CD14-positive monocyte (primary cell): ENCODE measurements around the gene FNDC5. TPM values are rescaled to one million over a fixed set of nuclear protein-coding genes. Genes with fewer than 3 reads are reported as not detected.

ENCODE experiments used
- DNase-seq, 3 donors: peaks; one replicate each; pipeline ENCODE4 v3.0.0-alpha.2; 2011 to 2022
- H2AFZ ChIP-seq: 2 replicates; pipeline ENCODE4 v1.6.0; 2012; ENCODE audit warnings: mild to moderate bottlenecking, low read depth, low read length, inconsistent platforms; ENCODE audit not compliant: insufficient read depth, poor library complexity, severe bottlenecking
- H3K27ac ChIP-seq, 2 donors: 1 replicate in 1 of 2; 2 replicates in 1 of 2; pipeline ENCODE4 v1.5.1; 2012 to 2013; ENCODE audit warnings: low read length in 2 of 2, control low read depth in 1 of 2, inconsistent platforms in 1 of 2, low read depth in 1 of 2, mild to moderate bottlenecking in 1 of 2
- H3K27me3 ChIP-seq, 2 donors: one replicate each; pipeline versions ENCODE4 v1.6.0 to v1.6.1; 2011 to 2013; ENCODE audit warnings: low read length in 2 of 2; ENCODE audit not compliant: control insufficient read depth in 2 of 2, insufficient read depth in 2 of 2
- H3K36me3 ChIP-seq, 2 donors: replicated peaks in 1 of 2; 1 replicate in 1 of 2; 2 replicates in 1 of 2; pipeline versions ENCODE4 v1.5.1 to v1.6.1; 2012 to 2013; ENCODE audit warnings: low read length in 2 of 2, control low read depth in 1 of 2, inconsistent platforms in 1 of 2, mild to moderate bottlenecking in 1 of 2; ENCODE audit not compliant: insufficient read depth in 2 of 2, control insufficient read depth in 1 of 2
- H3K4me1 ChIP-seq, 2 donors: 1 replicate in 1 of 2; 2 replicates in 1 of 2; pipeline versions ENCODE4 v1.5.1 to v1.6.1; 2012 to 2013; ENCODE audit warnings: low read length in 2 of 2, control low read depth in 1 of 2, inconsistent platforms in 1 of 2, mild to moderate bottlenecking in 1 of 2, moderate library complexity in 1 of 2; ENCODE audit not compliant: insufficient read depth in 2 of 2, control insufficient read depth in 1 of 2
- H3K4me2 ChIP-seq: replicated peaks from 2 replicates; pipeline ENCODE3; 2012; ENCODE audit warnings: low read length, moderate library complexity, mild to moderate bottlenecking; ENCODE audit not compliant: poor library complexity, severe bottlenecking; ENCODE audit errors: extremely low read depth
- H3K4me3 ChIP-seq, 3 experiments: fragments of 200-600 bp in 1 of 3; sonication (generic) in 1 of 3; replicated peaks in 1 of 3; 1 replicate in 2 of 3; 2 replicates in 1 of 3; pipeline ENCODE4 v1.5.1; 2011 to 2013; ENCODE audit warnings: low read length in 3 of 3, mild to moderate bottlenecking in 3 of 3, control low read depth in 2 of 3, low read depth in 2 of 3, inconsistent platforms in 1 of 3, moderate library complexity in 1 of 3
- H3K79me2 ChIP-seq: 2 replicates; pipeline ENCODE4 v1.6.0; 2012; ENCODE audit warnings: mild to moderate bottlenecking, control low read depth, inconsistent platforms, low read length, moderate library complexity; ENCODE audit not compliant: insufficient read depth
- H3K9ac ChIP-seq: 2 replicates; pipeline ENCODE4 v1.6.0; 2017; ENCODE audit warnings: low read length, mild to moderate bottlenecking; ENCODE audit not compliant: insufficient read depth, poor library complexity, severe bottlenecking
- H3K9me3 ChIP-seq, 2 donors: replicated peaks in 1 of 2; 1 replicate in 1 of 2; 2 replicates in 1 of 2; pipeline versions ENCODE4 v1.5.1 to v1.6.1; 2012 to 2013; ENCODE audit warnings: low read length in 2 of 2, control low read depth in 1 of 2; ENCODE audit not compliant: control insufficient read depth in 1 of 2, insufficient read depth in 1 of 2
- H4K20me1 ChIP-seq: 2 replicates; pipeline ENCODE4 v1.6.0; 2012; ENCODE audit warnings: mild to moderate bottlenecking, low read length, control low read depth, moderate library complexity; ENCODE audit not compliant: insufficient read depth
- H3K27ac Mint-ChIP-seq, 7 donors: one replicate each; pipeline ENCODE4 v1.8.0; 2020; ENCODE audit warnings: mild to moderate bottlenecking in 7 of 7, mixed read lengths in 7 of 7, moderate library complexity in 6 of 7, inconsistent platforms in 2 of 7
- H3K27me3 Mint-ChIP-seq, 3 donors: one replicate each; pipeline ENCODE4 v1.8.0; 2021 to 2022; ENCODE audit warnings: low read depth in 3 of 3, mild to moderate bottlenecking in 3 of 3, mixed read lengths in 3 of 3, moderate library complexity in 3 of 3, inconsistent platforms in 1 of 3
- H3K36me3 Mint-ChIP-seq, 2 donors: one replicate each; pipeline ENCODE4 v1.8.0; 2020; ENCODE audit warnings: mixed read lengths in 2 of 2, inconsistent platforms in 1 of 2, mild to moderate bottlenecking in 1 of 2
- H3K4me1 Mint-ChIP-seq: one replicate; pipeline ENCODE4 v1.8.0; 2020; ENCODE audit warnings: mild to moderate bottlenecking, mixed read lengths
- H3K4me3 Mint-ChIP-seq, 2 donors: one replicate each; pipeline ENCODE4 v1.8.0; 2020; ENCODE audit warnings: mild to moderate bottlenecking in 2 of 2, mixed read lengths in 2 of 2, moderate library complexity in 1 of 2
- H3K9me3 Mint-ChIP-seq, 7 donors: one replicate each; pipeline ENCODE4 v1.8.0; 2020 to 2022; ENCODE audit warnings: mixed read lengths in 7 of 7, mild to moderate bottlenecking in 6 of 7, moderate library complexity in 6 of 7, inconsistent platforms in 2 of 7
- WGBS: methylation state at CpG from one replicate; pipeline ENCODE4 v1.1.5; 2013; ENCODE audit warnings: missing lambda C conversion rate; ENCODE audit not compliant: insufficient coverage; 5-methylcytosine and 5-hydroxymethylcytosine counted together
- intact Hi-C, 2 donors: fragments of 100-400 bp; cut with micrococcal nuclease; formaldehyde crosslinking; loops; one replicate each; pipeline versions ENCODE4 v1.15.0 to v1.15.1; 2023
- polyA plus RNA-seq, 3 donors: library from polyadenylated mRNA; depleted of rRNA in 1 of 3; unstranded in 2 of 3; stranded (reverse) in 1 of 3; fragments of 300-500 nt in 2 of 3; fragments of >200 nt in 1 of 3; fragmentation: Illumina TruSeq in 2 of 3; gene quantifications; 1 replicate in 2 of 3; 2 replicates in 1 of 3; pipeline ENCODE4 v1.2.3, GENCODE V29; 2012 to 2021
- TF ChIP-seq, protein P1 (sequence below): fragments of 200-600 bp; IDR thresholded peaks from one replicate; pipeline ENCODE4 v1.8.0; 2022; ENCODE audit warnings: antibody characterized with exemption, mild to moderate bottlenecking

Gene FNDC5
- polyA plus RNA-seq, 3 donors = not detected

- Histone ChIP-seq H3K27me3 (peaks cover 46 to 71% of the 10 kb centered on the region in 2 donors), H3K9me3 (peaks cover 4 to 15% of the 10 kb centered on the region in 2 donors), H3K79me2 (no peaks in the 10 kb centered on the region), H3K36me3 (no peaks in the 10 kb centered on the region), H3K4me3 (no peak overlapping the region), H3K9ac (no peak overlapping the region), H2AFZ (no peak overlapping the region), H3K4me2 (no peak overlapping the region), H3K4me1 (peaks cover 4 to 16% of the 10 kb centered on the region in 2 donors), H4K20me1 (no peaks in the 10 kb centered on the region), H3K27ac (no peak overlapping the region)
- intact Hi-C loops = no loop called here
- H3K27ac Mint-ChIP-seq = no peak overlapping the region
- H3K4me3 Mint-ChIP-seq = no peak overlapping the region
- TF ChIP-seq, protein P1, sequence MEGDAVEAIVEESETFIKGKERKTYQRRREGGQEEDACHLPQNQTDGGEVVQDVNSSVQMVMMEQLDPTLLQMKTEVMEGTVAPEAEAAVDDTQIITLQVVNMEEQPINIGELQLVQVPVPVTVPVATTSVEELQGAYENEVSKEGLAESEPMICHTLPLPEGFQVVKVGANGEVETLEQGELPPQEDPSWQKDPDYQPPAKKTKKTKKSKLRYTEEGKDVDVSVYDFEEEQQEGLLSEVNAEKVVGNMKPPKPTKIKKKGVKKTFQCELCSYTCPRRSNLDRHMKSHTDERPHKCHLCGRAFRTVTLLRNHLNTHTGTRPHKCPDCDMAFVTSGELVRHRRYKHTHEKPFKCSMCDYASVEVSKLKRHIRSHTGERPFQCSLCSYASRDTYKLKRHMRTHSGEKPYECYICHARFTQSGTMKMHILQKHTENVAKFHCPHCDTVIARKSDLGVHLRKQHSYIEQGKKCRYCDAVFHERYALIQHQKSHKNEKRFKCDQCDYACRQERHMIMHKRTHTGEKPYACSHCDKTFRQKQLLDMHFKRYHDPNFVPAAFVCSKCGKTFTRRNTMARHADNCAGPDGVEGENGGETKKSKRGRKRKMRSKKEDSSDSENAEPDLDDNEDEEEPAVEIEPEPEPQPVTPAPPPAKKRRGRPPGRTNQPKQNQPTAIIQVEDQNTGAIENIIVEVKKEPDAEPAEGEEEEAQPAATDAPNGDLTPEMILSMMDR = no peak
- no peak for DNase-seq
- peaks cover 0 to 7% of the 10 kb centered on the region in 2 donors for H3K36me3 Mint-ChIP-seq
- WGBS = 89% methylated on average over 5 of the region's 5 CpGs
- peaks cover 70 to 96% (median 75%) of the 10 kb centered on the region in 3 donors for H3K27me3 Mint-ChIP-seq
- peaks cover 4 to 17% (median 12%) of the 10 kb centered on the region in 7 donors for H3K9me3 Mint-ChIP-seq
- peaks cover 18% of the 10 kb centered on the region for H3K4me1 Mint-ChIP-seq
Measured at GRCh38 chr1:32896451-32896850, 25.7 kb upstream of the FNDC5 start.

DNA sequence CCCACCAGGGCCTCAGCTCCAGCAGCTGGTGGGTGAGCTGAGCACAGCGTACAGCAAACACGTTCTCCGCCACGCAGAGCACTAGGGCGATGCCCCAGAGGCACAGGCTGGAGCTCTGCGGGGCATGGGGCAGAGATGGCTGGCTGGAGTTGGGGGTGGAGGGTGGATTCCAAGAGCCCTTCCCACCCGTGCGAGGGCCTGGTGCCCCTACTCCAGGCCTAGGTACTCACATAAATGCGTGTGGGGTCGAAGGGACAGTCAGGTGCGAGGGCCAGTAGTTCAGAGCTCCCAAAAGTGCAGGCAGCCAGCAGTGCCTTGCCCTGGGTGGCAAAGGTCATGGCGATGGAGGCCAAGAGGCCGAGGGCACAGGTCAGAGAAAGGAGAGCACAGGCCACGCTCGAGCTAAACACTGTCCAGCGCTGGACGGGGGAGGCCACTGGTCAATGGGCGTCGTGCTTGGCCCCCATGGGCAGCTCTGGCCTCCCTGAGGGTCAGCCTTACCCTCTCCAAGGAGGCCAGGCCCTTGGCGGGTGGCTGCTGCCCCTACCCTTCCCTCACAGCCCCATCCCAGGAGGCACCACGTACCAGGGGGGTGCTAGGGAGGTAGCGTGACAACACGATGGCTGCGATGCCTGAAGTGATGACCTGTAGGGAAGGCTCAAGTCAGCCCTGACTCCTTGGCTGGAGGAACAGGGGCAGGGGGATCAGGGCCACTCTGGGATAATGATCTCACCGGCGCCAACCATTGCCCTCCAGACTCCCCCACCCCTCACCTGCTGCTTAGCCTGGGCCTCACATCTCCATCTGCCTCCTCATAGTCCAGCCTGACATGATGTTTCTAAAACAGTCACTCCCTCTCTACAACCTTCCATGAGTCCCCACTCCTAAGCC, 24.9 kb upstream of the FNDC5 start:
- H3K27ac Mint-ChIP-seq = peak overlapping the region in 1 of 7 donors; percentile 30
- no peak for DNase-seq
- Histone ChIP-seq H3K27ac (no peak overlapping the region), H3K27me3 (peaks cover 44 to 74% of the 10 kb centered on the region in 2 donors), H3K79me2 (no peaks in the 10 kb centered on the region), H3K9me3 (peaks cover 4 to 11% of the 10 kb centered on the region in 2 donors), H3K4me2 (no peak overlapping the region), H4K20me1 (no peaks in the 10 kb centered on the region), H3K9ac (no peak overlapping the region), H3K36me3 (no peaks in the 10 kb centered on the region), H3K4me3 (no peak overlapping the region), H2AFZ (no peak overlapping the region), H3K4me1 (peaks cover 4 to 10% of the 10 kb centered on the region in 2 donors)
- TF ChIP-seq, protein P1 = no peak
- 97% methylated on average over 7 of the region's 26 CpGs for WGBS
- peaks cover 15% of the 10 kb centered on the region for H3K4me1 Mint-ChIP-seq
- H3K27me3 Mint-ChIP-seq = peaks cover 75 to 98% (median 77%) of the 10 kb centered on the region in 3 donors
- H3K9me3 Mint-ChIP-seq = peaks cover 4 to 15% (median 12%) of the 10 kb centered on the region in 7 donors
- peak overlapping the region in 1 of 2 donors; percentile 18 for H3K4me3 Mint-ChIP-seq
- intact Hi-C loops = no loop called here
- peaks cover 0 to 7% of the 10 kb centered on the region in 2 donors for H3K36me3 Mint-ChIP-seq
